ENCODE data around the gene GLG1.

The GLG1 gene

GRCh38 chr16:74611721-74612120 is 4.8 kb upstream of the GLG1 start:
- no peak for DNase-seq

DNA sequence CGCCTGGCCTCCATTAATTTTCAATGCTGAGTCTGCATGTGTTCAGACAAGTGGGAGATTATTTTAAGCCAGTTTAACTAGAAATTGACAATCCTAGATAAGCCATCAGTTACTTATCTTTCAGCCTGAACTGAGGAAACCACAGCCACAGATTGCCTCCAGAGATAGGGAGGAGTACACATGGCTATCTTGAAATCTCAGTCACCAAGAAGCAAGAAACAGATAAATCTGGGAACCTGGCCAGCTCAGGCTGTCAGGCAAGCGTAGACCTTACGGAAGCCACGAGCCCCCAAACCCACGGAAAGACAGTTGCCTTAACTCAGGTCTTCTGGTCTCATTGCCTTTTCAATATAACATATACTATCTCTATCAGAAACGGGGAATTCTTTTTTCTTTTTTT is 2.0 kb upstream of the GLG1 start:
- DNase-seq: no peak

- DNase-seq: no peak
Measured at GRCh38 chr16:74608381-74608780, 1.5 kb upstream of the GLG1 start.

- peak in 1 of 56 donors; percentile 2 for DNase-seq
Measured at GRCh38 chr16:74607962-74608356, 1.0 kb upstream of the GLG1 start.

DNA sequence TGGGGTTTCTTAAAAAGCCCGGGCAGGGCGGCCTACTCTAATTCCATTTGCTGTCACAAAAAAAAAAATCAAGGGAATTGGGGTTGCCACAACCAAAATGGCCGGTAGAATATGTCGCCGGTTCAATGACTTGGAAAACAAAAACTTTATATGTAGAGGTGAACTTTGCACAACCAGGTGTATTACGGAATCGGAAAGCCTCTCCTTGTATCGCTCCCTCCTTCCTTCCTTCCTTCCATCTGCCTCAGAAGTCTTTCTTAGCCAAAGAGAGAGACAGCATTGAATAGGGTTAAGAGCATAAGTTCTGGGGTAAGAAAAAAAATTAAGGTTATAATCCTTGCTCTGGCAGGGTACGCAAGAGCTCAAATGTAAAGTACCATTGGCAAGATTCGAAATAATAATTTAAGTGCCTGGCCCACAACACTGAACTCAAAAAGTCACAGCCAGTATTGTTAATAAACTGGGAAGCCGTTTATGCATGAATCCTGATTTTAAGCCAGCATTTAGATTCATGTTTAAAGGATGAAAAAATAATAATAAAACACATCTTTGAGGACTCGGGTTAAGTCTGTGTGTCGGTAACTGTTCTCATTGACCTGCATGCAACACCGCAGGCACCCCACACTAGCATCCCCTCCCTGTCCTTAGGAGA is 522 bp upstream of the GLG1 start:
- DNase-seq: no peak

GRCh38 chr16:74605746-74606520 is 981 bp downstream of the GLG1 start:
- peak in 4 of 56 donors; percentile 14 to 47 (median 42) for DNase-seq

- no peak for DNase-seq
Measured at GRCh38 chr16:74605332-74605731, 1.6 kb downstream of the GLG1 start.

GRCh38 chr16:74603848-74604247 is 3.1 kb downstream of the GLG1 start:
- DNase-seq: no peak

DNA sequence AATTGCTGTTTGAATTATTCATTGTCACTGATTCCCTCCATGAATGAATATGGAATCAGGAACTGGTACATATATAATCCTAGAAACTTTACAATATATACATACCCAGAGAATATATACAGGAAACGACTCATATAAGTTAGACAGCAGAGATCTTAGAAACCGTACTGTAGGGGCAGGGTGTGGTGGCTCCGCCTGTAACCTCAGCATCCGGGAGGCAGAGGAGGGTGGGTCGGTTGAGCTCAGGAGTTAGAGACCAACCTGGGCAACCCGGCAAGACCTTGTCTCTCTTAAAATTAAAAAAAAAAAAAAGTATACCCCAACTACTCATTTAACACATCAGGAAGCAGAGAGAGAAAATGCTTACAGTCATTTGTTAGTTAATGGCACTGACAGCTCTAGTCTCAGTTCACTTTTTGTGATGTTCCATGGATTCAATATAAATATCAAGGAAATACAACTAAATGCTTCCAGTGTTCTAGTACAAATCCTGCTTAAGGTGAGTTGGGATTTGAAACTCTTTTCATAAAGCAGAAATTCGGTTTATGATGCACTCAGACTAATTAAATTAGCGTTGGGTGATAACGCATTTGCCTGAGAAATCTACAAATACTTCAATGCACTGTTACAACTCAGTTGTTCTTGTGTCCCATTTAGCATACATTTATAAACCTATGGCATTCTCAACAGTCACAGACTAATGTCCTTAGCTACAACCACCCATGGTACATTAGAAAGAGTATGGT is 5.6 kb downstream of the GLG1 start:
- no peak for DNase-seq

- DNase-seq: no peak
Measured at GRCh38 chr16:74596586-74596985, 10.3 kb downstream of the GLG1 start.

GRCh38 chr16:74592847-74593246 is 14.1 kb downstream of the GLG1 start:
- no peak for DNase-seq

GRCh38 chr16:74591876-74592650 is 14.9 kb downstream of the GLG1 start:
- DNase-seq: no peak

DNA sequence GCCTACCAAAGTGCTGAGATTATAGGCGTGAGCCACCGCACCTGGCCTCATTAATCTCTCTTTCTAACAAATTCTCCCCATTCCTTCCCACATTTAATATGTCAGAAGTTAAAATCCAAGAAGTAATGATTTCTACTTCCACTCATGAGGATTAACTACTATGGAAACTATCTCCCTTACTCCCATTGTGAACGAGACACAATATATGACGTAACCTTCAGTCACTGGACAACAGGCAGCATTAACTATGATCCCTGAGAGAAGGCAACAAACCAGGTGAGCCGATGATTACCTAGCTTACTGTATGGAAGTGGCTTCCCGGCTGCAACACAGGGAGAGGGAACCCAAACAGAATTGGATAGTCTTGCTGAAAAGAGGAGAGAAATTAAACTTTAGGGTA is 20.0 kb downstream of the GLG1 start:
- no peak for DNase-seq

- DNase-seq: no peak
Measured at GRCh38 chr16:74585846-74586443, 21.0 kb downstream of the GLG1 start.

- DNase-seq: no peak
Measured at GRCh38 chr16:74583926-74584666, 22.8 kb downstream of the GLG1 start.

GRCh38 chr16:74582970-74583369 is 23.9 kb downstream of the GLG1 start:
- DNase-seq: no peak

DNA sequence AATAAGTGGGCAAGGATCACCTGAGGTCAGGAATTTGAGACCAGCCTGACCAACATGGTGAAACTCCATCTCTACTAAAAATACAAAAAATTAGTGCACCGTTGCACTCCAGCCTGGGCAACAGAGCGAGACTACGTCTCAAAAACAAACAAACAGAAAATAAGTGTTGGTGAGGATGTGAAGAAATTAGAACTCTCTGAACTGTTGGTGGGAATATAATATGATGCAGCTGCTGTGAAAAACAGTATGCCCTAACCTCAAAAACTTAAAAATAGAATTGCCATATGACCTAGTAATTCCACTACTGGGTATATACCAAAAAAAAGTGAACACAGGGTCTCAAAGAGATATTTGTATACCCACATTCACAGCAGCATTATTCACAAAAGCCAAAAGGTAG is 26.1 kb downstream of the GLG1 start:
- DNase-seq: no peak

GRCh38 chr16:74578838-74579237 is 28.1 kb downstream of the GLG1 start:
- no peak for DNase-seq

GRCh38 chr16:74578433-74578832 is 28.5 kb downstream of the GLG1 start:
- DNase-seq: no peak

DNA sequence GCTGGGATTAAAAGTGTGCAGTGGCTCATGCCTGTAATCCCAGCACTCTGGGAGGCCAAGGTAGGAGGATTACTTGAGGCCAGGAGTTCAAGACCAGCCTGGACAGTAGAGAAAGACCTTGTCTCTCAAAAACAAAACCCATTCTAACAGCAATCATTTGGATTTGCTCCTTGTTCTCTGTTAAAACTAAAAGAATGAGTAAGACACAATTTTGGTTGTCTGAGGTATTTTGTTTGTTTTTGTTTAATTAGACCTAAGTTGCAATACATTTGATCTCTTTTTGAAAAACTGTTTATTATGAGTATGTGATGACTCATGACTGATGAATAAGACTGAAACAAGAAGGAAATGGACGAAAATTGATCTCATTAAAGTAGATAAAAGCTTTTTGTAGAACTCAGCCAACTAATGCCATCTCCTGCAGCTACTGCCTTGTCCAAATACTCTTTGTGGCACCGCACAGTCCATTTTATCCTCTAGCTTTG is 29.0 kb downstream of the GLG1 start:
- no peak for DNase-seq
